ENCODE measurements around the gene LIN7B.
"Not testable (repeated sequence)": the region's sequence is repeated elsewhere in the genome, so short reads cannot be mapped to it uniquely, and the experiment has no call there.

The LIN7B gene

GRCh38 chr19:49145573-49146407 lies 31.6 kb downstream of the LIN7B start:
- DNase-seq (ENCODE audit: low spot score), result peak; percentile 92

GRCh38 chr19:49146408-49146770 lies 32.2 kb downstream of the LIN7B start:
- DNase-seq (ENCODE audit: low spot score), result not testable (repeated sequence)

- DNase-seq (ENCODE audit: low spot score), result no peak
Observed at GRCh38 chr19:49148044-49148682, 34.0 kb downstream of the LIN7B start.

GRCh38 chr19:49148784-49149651 lies 34.8 kb downstream of the LIN7B start:
- peak; percentile 94 for DNase-seq (ENCODE audit: low spot score)

GRCh38 chr19:49149652-49150105 lies 35.5 kb downstream of the LIN7B start:
- DNase-seq (ENCODE audit: low spot score), result peak; percentile 63

- peak; percentile 92 for DNase-seq (ENCODE audit: low spot score)
Observed at GRCh38 chr19:49150106-49150943, 36.2 kb downstream of the LIN7B start.

- DNase-seq (ENCODE audit: low spot score), result no peak
Observed at GRCh38 chr19:49150944-49151243, 36.7 kb downstream of the LIN7B start.

- DNase-seq (ENCODE audit: low spot score), result peak; percentile 85
Observed at GRCh38 chr19:49151267-49152118, 37.3 kb downstream of the LIN7B start.

GRCh38 chr19:49152119-49152550 lies 38.0 kb downstream of the LIN7B start:
- DNase-seq (ENCODE audit: low spot score), result no peak

GRCh38 chr19:49153167-49153809 lies 39.1 kb downstream of the LIN7B start:
- no peak for DNase-seq (ENCODE audit: low spot score)

GRCh38 chr19:49154279-49154678 lies 40.1 kb downstream of the LIN7B start:
- DNase-seq (ENCODE audit: low spot score), result no peak

- no peak for DNase-seq (ENCODE audit: low spot score)
Observed at GRCh38 chr19:49155005-49155819, 41.0 kb downstream of the LIN7B start, which contains the start of gene HRC. HRC (minus strand) TSS chr19:49155396; CDS start chr19:49155237, 159 bp downstream.

- DNase-seq (ENCODE audit: low spot score), result no peak
Observed at GRCh38 chr19:49155820-49156346, 41.7 kb downstream of the LIN7B start.

GRCh38 chr19:49157445-49158224 lies 43.5 kb downstream of the LIN7B start, which contains the start of gene TRPM4:
TRPM4 (plus strand) TSS chr19:49157792; CDS start chr19:49157867, 75 bp downstream.
- DNase-seq (ENCODE audit: low spot score), result peak; percentile 93

GRCh38 chr19:49160450-49161189 lies 46.5 kb downstream of the LIN7B start:
- no peak for DNase-seq (ENCODE audit: low spot score)

- DNase-seq (ENCODE audit: low spot score), result no peak
Observed at GRCh38 chr19:49161987-49162386, 47.8 kb downstream of the LIN7B start.

GRCh38 chr19:49165111-49165750 lies 51.1 kb downstream of the LIN7B start:
- DNase-seq (ENCODE audit: low spot score), result no peak

Data from HuH-7 (cell line).